NCI-H345 treated with DMSO at 0.1 percent for 48 hours (cell line): ENCODE results near the gene CHST6.
"Not testable (repeated sequence)": the region's sequence is repeated elsewhere in the genome, so short reads cannot be mapped to it uniquely, and the experiment has no call there.

Experiments
- DNase-seq: peaks from one replicate; lab custom pipeline; 2025; ENCODE audit not compliant: unreplicated experiment; lab: John Stamatoyannopoulos, UW

Gene CHST6

GRCh38 chr16:75495076-75495674, at the start of gene CHST6:
CHST6 (minus strand) TSS chr16:75495441; CDS start chr16:75479828, 15,613 bp downstream.
- no peak for DNase-seq

GRCh38 chr16:75542462-75542861, 47.2 kb upstream of the CHST6 start:
- DNase-seq: not testable (repeated sequence)

GRCh38 chr16:75541236-75541635, 46.0 kb upstream of the CHST6 start:
- DNase-seq: no peak

- DNase-seq: not testable (repeated sequence)
These were observed 43.8 kb upstream of the CHST6 start for GRCh38 chr16:75538882-75539565.

- DNase-seq: no peak
These were observed 42.5 kb upstream of the CHST6 start for GRCh38 chr16:75537776-75538175.

- no peak for DNase-seq
These were observed 40.7 kb upstream of the CHST6 start, which contains the start of gene CHST5 for GRCh38 chr16:75535901-75536300. CHST5 (minus strand) TSS chr16:75536108; CDS start chr16:75530384, 5,724 bp downstream.

- no peak for DNase-seq
These were observed 40.1 kb upstream of the CHST6 start for GRCh38 chr16:75535211-75535843.

GRCh38 chr16:75534560-75535205, 39.4 kb upstream of the CHST6 start:
- DNase-seq: no peak

- no peak for DNase-seq
These were observed 37.5 kb upstream of the CHST6 start for GRCh38 chr16:75532791-75533190.

- DNase-seq: no peak
These were observed 37.0 kb upstream of the CHST6 start for GRCh38 chr16:75532142-75532765.

- DNase-seq: no peak
These were observed 34.7 kb upstream of the CHST6 start for GRCh38 chr16:75529959-75530358.

GRCh38 chr16:75529056-75529905, 34.0 kb upstream of the CHST6 start:
- DNase-seq: no peak

- DNase-seq: no peak
These were observed 32.6 kb upstream of the CHST6 start for GRCh38 chr16:75527825-75528299.

- no peak for DNase-seq
These were observed 31.0 kb upstream of the CHST6 start for GRCh38 chr16:75526032-75526790.

- DNase-seq: no peak
These were observed 23.9 kb upstream of the CHST6 start for GRCh38 chr16:75519175-75519574.

- DNase-seq: not testable (repeated sequence)
These were observed 21.1 kb upstream of the CHST6 start for GRCh38 chr16:75516189-75516966.

GRCh38 chr16:75514296-75514695, 19.1 kb upstream of the CHST6 start:
- DNase-seq: no peak

- no peak for DNase-seq
These were observed 11.3 kb upstream of the CHST6 start for GRCh38 chr16:75506574-75506973.

- no peak for DNase-seq
These were observed 10.9 kb upstream of the CHST6 start for GRCh38 chr16:75506107-75506506.
